Cortex of kidney (tissue), 1 donor: ENCODE results near the gene NAA38.

Experiments used
- DNase-seq: peaks from one replicate; lab custom pipeline; 2025; lab: John Stamatoyannopoulos, UW

NAA38 gene

GRCh38 chr17:7852919-7853690 lies 4.3 kb downstream of the NAA38 start:
- no peak for DNase-seq

DNA sequence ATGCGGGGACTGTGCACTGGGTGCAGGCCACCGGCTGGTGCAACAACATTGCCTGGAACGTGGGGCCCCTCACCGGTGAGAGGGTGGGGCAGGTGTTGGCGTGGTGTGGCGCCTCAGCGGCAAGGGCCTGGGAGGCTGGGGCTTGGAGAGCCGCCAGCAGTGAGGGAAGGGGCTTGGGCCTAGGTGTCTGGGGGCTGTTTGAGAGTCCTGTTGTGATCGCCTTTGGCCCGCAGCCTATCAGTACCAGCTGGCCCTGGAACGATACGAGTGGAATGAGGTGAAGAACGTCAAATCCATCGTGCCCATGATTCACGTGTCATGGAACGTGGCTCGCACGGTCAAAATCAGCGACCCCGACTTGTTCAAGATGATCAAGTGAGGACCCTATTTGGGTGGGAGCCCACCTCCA lies 5.1 kb downstream of the NAA38 start:
- no peak for DNase-seq

DNA sequence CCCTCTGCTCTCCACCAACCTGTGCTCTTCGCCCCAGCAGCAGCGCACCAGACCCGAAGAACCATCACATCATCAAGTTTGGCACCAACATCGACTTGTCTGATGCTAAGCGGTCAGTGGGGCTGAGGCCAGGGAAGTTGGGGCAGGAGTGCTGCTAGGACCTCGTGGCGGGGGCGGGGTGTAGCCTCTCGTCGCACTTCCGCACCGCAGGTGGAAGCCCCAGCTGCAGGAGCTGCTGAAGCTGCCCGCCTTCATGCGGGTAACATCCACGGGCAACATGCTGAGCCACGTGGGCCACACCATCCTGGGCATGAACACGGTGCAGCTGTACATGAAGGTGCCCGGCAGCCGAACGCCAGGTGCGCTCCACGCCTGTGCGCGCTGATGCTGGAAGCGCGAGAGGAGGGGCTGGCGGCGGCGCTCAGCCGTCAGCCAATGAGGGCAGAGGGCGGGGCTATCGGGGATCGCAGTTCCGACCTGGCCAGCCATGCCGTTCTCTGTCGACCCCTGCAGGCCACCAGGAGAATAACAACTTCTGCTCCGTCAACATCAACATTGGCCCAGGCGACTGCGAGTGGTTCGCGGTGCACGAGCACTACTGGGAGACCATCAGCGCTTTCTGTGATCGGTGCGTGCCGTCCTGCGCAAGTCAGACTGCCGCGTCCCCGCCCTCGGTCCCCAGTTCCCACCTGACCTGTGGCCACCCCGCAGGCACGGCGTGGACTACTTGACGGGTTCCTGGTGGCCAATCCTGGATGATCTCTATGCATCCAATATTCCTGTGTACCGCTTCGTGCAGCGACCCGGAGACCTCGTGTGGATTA lies 5.7 kb downstream of the NAA38 start:
- DNase-seq, result no peak

DNA sequence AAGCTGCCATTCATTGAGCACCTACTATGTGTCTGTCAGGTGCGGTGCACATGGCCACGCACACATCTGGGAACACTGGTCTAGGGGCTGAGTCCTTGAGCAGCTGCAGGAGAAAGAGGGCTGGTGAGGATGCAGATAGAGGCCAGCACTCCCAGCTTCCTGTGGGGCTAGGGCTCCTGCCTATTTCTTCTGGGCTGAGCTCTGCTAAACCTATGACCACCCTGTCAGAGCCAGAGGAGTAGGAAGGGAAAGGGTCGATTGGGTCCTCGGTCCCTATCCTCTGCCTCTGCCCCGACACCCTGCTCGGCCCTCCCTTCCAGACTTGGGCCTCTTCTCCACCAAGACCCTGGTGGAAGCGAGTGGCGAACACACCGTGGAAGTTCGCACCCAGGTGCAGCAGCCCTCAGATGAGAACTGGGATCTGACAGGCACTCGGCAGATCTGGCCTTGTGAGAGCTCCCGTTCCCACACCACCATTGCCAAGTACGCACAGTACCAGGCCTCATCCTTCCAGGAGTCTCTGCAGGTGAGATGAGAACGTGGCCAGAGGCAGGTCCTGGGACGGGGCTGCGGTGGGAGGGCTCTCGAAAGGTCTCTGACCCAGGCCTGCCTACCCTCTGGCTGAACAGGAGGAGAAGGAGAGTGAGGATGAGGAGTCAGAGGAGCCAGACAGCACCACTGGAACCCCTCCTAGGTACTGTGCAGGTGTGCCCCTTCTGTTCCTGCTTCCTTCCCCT lies 6.5 kb downstream of the NAA38 start:
- no peak for DNase-seq

DNA sequence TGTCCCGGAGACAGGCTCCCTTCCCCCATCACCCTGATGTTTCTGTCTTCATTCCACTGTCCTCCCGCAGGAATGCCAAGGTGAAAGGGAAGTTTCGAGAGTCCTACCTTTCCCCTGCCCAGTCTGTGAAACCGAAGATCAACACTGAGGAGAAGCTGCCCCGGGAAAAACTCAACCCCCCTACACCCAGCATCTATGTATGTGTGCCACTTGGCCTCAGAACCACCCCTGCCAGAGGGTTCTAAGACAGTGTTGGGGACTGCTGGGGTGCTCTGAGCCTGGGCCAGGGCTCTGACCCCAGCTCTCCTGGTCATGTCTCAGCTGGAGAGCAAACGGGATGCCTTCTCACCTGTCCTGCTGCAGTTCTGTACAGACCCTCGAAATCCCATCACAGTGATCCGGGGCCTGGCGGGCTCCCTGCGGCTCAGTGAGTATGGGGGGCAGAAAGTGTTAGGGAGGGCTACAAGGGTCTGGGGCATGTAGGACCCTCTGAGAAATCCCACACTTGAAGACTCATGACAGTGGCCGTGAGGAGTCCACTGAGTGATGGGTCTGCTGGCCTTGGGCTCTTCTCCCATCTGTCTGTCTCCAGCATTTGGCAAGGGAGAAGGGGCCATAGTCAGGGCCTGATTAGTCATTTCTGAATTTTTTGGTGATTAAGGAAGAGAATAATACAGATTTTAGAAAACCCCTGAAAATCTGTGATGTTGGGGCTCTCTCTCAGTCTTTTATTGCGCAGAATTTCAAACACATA lies 7.4 kb downstream of the NAA38 start:
- no peak for DNase-seq

DNA sequence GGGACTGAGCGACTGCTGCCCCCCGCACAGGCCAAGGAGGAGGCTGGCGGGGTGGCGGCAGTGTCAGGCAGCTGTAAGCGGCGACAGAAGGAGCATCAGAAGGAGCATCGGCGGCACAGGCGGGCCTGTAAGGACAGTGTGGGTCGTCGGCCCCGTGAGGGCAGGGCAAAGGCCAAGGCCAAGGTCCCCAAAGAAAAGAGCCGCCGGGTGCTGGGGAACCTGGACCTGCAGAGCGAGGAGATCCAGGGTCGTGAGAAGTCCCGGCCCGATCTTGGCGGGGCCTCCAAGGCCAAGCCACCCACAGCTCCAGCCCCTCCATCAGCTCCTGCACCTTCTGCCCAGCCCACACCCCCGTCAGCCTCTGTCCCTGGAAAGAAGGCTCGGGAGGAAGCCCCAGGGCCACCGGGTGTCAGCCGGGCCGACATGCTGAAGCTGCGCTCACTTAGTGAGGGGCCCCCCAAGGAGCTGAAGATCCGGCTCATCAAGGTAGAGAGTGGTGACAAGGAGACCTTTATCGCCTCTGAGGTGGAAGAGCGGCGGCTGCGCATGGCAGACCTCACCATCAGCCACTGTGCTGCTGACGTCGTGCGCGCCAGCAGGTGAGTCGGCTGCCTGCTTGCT lies 8.1 kb downstream of the NAA38 start:
- DNase-seq, result no peak

DNA sequence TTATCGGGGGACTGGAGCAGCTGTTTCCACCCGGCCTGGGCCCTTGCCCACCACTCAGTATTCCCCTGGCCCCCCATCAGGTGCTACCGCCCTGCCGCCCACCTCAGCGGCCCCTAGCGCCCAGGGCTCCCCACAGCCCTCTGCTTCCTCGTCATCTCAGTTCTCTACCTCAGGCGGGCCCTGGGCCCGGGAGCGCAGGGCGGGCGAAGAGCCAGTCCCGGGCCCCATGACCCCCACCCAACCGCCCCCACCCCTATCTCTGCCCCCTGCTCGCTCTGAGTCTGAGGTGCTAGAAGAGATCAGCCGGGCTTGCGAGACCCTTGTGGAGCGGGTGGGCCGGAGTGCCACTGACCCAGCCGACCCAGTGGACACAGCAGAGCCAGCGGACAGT lies 8.6 kb downstream of the NAA38 start:
- DNase-seq, result no peak

DNA sequence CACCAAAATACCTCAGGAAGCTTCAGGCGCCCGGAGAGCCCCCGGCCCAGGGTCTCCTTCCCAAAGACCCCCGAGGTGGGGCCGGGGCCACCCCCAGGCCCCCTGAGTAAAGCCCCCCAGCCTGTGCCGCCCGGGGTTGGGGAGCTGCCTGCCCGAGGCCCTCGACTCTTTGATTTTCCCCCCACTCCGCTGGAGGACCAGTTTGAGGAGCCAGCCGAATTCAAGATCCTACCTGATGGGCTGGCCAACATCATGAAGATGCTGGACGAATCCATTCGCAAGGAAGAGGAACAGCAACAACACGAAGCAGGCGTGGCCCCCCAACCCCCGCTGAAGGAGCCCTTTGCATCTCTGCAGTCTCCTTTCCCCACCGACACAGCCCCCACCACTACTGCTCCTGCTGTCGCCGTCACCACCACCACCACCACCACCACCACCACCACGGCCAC lies 9.2 kb downstream of the NAA38 start:
- no peak for DNase-seq

- DNase-seq, result no peak
These were observed 10.3 kb downstream of the NAA38 start for GRCh38 chr17:7846765-7847661.

GRCh38 chr17:7846063-7846735 lies 11.2 kb downstream of the NAA38 start:
- DNase-seq, result no peak

- DNase-seq, result no peak
These were observed 11.8 kb downstream of the NAA38 start for GRCh38 chr17:7845359-7846062.

GRCh38 chr17:7844292-7845154 lies 12.8 kb downstream of the NAA38 start:
- peak; percentile 69 for DNase-seq

- no peak for DNase-seq
These were observed 13.6 kb downstream of the NAA38 start for GRCh38 chr17:7843536-7844291.

- no peak for DNase-seq
These were observed 14.2 kb downstream of the NAA38 start for GRCh38 chr17:7843257-7843535.

DNA sequence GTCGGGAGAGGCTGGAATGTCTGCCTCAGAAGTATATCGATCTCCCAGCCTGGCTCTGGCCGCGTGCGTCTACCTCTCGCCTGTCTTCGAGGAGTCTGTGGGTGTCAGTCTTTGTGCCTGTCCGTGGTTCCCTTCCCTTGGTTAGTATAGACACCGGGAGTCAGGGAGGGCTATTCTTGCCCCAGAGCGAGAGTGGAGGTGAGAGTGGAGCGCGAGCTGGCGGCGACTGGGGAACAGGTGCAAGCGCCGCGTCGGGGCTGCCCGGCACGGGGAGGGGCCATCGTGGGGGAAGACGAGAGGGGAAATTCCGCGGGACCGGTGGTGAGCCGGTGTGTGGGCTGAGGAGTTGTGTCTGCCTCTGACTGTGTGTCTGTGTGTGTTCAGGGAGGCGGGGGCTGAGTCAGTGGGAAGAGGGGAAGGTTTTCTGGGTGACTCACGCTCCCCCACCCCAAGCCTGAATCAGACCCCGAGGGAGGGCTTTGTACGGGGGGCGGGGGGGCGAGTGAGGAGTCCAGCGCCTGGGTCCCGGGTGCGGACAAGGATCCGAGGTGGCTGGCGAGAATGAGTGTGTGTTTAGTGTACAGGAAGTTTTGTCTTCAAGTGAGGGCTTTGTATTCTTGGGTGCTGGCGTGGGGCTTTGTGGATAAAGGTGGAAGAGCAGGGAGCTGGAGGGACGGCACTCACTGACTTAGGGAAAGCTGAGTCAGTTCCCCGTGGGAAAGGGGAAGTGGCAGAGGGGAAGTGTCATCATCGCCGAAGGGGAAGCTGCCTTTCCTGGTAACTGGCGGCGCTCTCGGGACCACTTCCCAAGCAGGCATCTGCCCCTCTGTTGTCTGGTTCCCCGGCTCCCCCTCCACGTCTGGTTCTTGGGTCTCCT lies 14.7 kb downstream of the NAA38 start:
- no peak for DNase-seq

DNA sequence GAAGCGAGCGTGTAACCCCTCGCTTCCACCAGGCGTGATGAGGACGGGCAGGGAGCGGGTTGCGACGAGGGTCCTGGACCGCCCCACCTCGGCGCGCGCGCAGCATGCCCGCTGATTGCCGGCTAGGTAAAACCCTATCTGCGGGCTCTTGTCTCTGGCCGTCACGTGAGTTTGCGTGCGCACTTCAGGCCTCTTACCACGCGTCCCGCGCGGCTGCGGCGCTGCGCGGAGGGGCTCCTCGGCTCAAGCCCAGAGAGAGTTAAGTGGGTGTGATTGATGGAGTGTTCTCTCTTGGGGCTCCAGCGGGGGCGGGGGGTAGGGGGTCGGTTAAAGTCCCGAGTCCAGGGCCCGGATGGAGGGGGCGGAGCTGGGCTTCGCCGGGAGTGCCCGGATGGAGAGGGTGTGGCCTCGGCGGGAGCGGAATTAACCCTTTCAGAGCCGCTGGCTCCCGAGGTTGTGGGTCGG lies 15.4 kb downstream of the NAA38 start:
- no peak for DNase-seq
